Caco-2 (cell line): Measurements from ENCODE around the gene CBX1. TPM values are rescaled to one million over a fixed set of nuclear protein-coding genes. Genes with fewer than 3 reads are reported as not detected.

Experiments used
- BruUV-seq: library from RNA; stranded (reverse); fragments of 400-500 nt; replicated peaks from 2 replicates; lab custom pipeline; 2021; lab: Mats Ljungman, UMichigan
- CTCF ChIA-PET: fragments of 300-600 bp; sonication (Branson Sonifier 250); formaldehyde crosslinking; loops from one replicate; lab custom pipeline; 2022; ENCODE audit warnings: antibody characterized with exemption; lab: Charles Lee
- POLR2A ChIA-PET: fragments of 300-600 bp; sonication (Branson Sonifier 250); formaldehyde crosslinking; loops from one replicate; lab custom pipeline; 2022; ENCODE audit warnings: antibody characterized with exemption; lab: Charles Lee
- DNase-seq, 2 experiments: peaks; one replicate each; pipeline versions ENCODE4 v3.0.0 to v3.0.0-alpha.2; 2020 to 2022
- H3K27me3 ChIP-seq: replicated peaks from 2 replicates; pipeline ENCODE4 v1.6.0; 2011; ENCODE audit warnings: low read length; ENCODE audit not compliant: control insufficient read depth, insufficient read depth
- H3K36me3 ChIP-seq: 2 replicates; pipeline ENCODE4 v1.5.1; 2011; ENCODE audit warnings: low read length; ENCODE audit not compliant: control insufficient read depth, insufficient read depth
- H3K4me1 ChIP-seq: fragments of 250-450 bp; sonication (Bioruptor Pico); 2 replicates; pipeline ENCODE4 v1.5.1; 2020; ENCODE audit warnings: mild to moderate bottlenecking
- H3K4me3 ChIP-seq: 2 replicates; pipeline ENCODE4 v1.5.1; 2011; ENCODE audit warnings: low read depth, mild to moderate bottlenecking, control low read depth, low read length
- H3K9me3 ChIP-seq: fragments of 250-450 bp; sonication (Bioruptor Pico); 2 replicates; pipeline ENCODE4 v1.5.1; 2020; ENCODE audit warnings: mild to moderate bottlenecking, moderate library complexity
- H3K27ac Mint-ChIP-seq: one replicate; pipeline ENCODE4 v1.8.0; 2022; ENCODE audit warnings: mixed read lengths; ENCODE audit not compliant: unreplicated experiment
- H3K27me3 Mint-ChIP-seq: one replicate; pipeline ENCODE4 v1.8.0; 2022; ENCODE audit warnings: mixed read lengths; ENCODE audit not compliant: insufficient read depth, unreplicated experiment
- H3K36me3 Mint-ChIP-seq: one replicate; pipeline ENCODE4 v1.8.0; 2022; ENCODE audit warnings: mild to moderate bottlenecking, mixed read lengths; ENCODE audit not compliant: insufficient read depth, unreplicated experiment
- H3K4me1 Mint-ChIP-seq: one replicate; pipeline ENCODE4 v1.8.0; 2022; ENCODE audit warnings: low read depth, mixed read lengths; ENCODE audit not compliant: unreplicated experiment
- H3K4me3 Mint-ChIP-seq: one replicate; pipeline ENCODE4 v1.8.0; 2022; ENCODE audit warnings: mild to moderate bottlenecking, moderate library complexity, mixed read lengths; ENCODE audit not compliant: unreplicated experiment
- H3K9me3 Mint-ChIP-seq: one replicate; pipeline ENCODE4 v1.8.0; 2022; ENCODE audit warnings: mixed read lengths; ENCODE audit not compliant: unreplicated experiment
- CTCF ChIP-seq, 2 experiments: fragments of 200-600 bp in 1 of 2; IDR thresholded peaks; 1 replicate in 1 of 2; 2 replicates in 1 of 2; pipeline versions ENCODE4 v1.5.1 to v1.8.0; 2011 to 2022; ENCODE audit warnings: antibody characterized with exemption in 1 of 2, control low read depth in 1 of 2, inconsistent platforms in 1 of 2, low read depth in 1 of 2, low read length in 1 of 2, mild to moderate bottlenecking in 1 of 2, moderate library complexity in 1 of 2; ENCODE audit not compliant: insufficient read depth in 1 of 2, severe bottlenecking in 1 of 2, unreplicated experiment in 1 of 2
- intact Hi-C: fragments of 100-400 bp; cut with micrococcal nuclease; formaldehyde crosslinking; loops from one replicate; pipeline ENCODE4 v1.10.0; 2022; ENCODE audit not compliant: unreplicated experiment
- total RNA-seq: library from RNA; stranded (reverse); gene quantifications from 2 replicates; pipeline ENCODE4 v1.2.3, GENCODE V29; 2022

The CBX1 gene
- total RNA-seq, 1 experiment from 2014 or later = 213 TPM

GRCh38 chr17:48148029-48148770 is 46.9 kb upstream of the CBX1 start:
- Mint-ChIP-seq H3K9me3 (no peaks in the 10 kb centered on the region), H3K27ac (no peak overlapping the region), H3K36me3 (no peaks in the 10 kb centered on the region), H3K4me3 (no peak overlapping the region), H3K27me3 (peaks cover 26% of the 10 kb centered on the region), H3K4me1 (no peaks in the 10 kb centered on the region)
- no peaks in the 10 kb centered on the region for H3K36me3 ChIP-seq
- no peak for DNase-seq
- H3K4me3 ChIP-seq = no peak overlapping the region
- POLR2A ChIA-PET = no interaction called here
- BruUV-seq = no TSS peak
- H3K27me3 ChIP-seq = peaks cover 2% of the 10 kb centered on the region; the same call in 1 of the 2 replicates
- H3K9me3 ChIP-seq = no peaks in the 10 kb centered on the region
- no peak for TF ChIP-seq CTCF (IDR thresholded peaks at IDR 0.05; ENCODE audit: insufficient read depth in 1 of 2, low read depth in 1 of 2, low read length in 1 of 2, severe bottlenecking in 1 of 2, unreplicated experiment in 1 of 2)
- intact Hi-C loops = no loop called here
- no peaks in the 10 kb centered on the region for H3K4me1 ChIP-seq
- CTCF ChIA-PET = interaction anchor here (0.6 kb wide), 1 partner anchor 15 kb away, joined by 4 read pairs; no protein-coding TSS in a partner anchor

GRCh38 chr17:48144976-48145798 is 43.9 kb upstream of the CBX1 start:
- ChIA-PET CTCF (interaction anchor here (0.5 to 1.0 kb wide), 3 partner anchors 8 to 65 kb away, joined by 3 to 8 read pairs (median 4); no protein-coding TSS in a partner anchor), POLR2A (no interaction called here)
- no peaks in the 10 kb centered on the region for H3K36me3 Mint-ChIP-seq
- Histone ChIP-seq H3K27me3 (no peaks in the 10 kb centered on the region), H3K4me1 (no peaks in the 10 kb centered on the region), H3K4me3 (no peak overlapping the region), H3K36me3 (no peaks in the 10 kb centered on the region), H3K9me3 (no peaks in the 10 kb centered on the region)
- DNase-seq = peak in 1 of 2 experiments; percentile 24
- no peaks in the 10 kb centered on the region for H3K4me1 Mint-ChIP-seq
- H3K9me3 Mint-ChIP-seq = no peaks in the 10 kb centered on the region
- TF ChIP-seq CTCF (IDR thresholded peaks at IDR 0.05; ENCODE audit: insufficient read depth in 1 of 2, low read depth in 1 of 2, low read length in 1 of 2, severe bottlenecking in 1 of 2, unreplicated experiment in 1 of 2) = no peak
- intact Hi-C loops = no loop called here
- H3K27ac Mint-ChIP-seq = no peak overlapping the region
- no TSS peak for BruUV-seq
- no peak overlapping the region for H3K4me3 Mint-ChIP-seq
- H3K27me3 Mint-ChIP-seq = peaks cover 19% of the 10 kb centered on the region

GRCh38 chr17:48144231-48144630 is 43.0 kb upstream of the CBX1 start:
- Histone ChIP-seq H3K36me3 (no peaks in the 10 kb centered on the region), H3K4me1 (no peaks in the 10 kb centered on the region), H3K4me3 (no peak overlapping the region), H3K27me3 (no peaks in the 10 kb centered on the region), H3K9me3 (no peaks in the 10 kb centered on the region)
- intact Hi-C loops = no loop called here
- CTCF ChIA-PET = interaction anchor here (2.5 kb wide), 1 partner anchor 11 kb away, joined by 5 read pairs; no protein-coding TSS in a partner anchor
- no peak for TF ChIP-seq CTCF (IDR thresholded peaks at IDR 0.05; ENCODE audit: insufficient read depth in 1 of 2, low read depth in 1 of 2, low read length in 1 of 2, severe bottlenecking in 1 of 2, unreplicated experiment in 1 of 2)
- Mint-ChIP-seq H3K27ac (no peak overlapping the region), H3K9me3 (no peaks in the 10 kb centered on the region), H3K36me3 (no peaks in the 10 kb centered on the region), H3K27me3 (peaks cover 24% of the 10 kb centered on the region), H3K4me3 (no peak overlapping the region), H3K4me1 (no peaks in the 10 kb centered on the region)
- DNase-seq = no peak
- POLR2A ChIA-PET = no interaction called here
- no TSS peak for BruUV-seq
